NCI-H2029 (cell line): ENCODE results near the gene PPM1G.

Experiments
- DNase-seq: peaks from one replicate; lab custom pipeline; 2025; lab: John Stamatoyannopoulos, UW

PPM1G gene

GRCh38 chr2:27412419-27413152, 3.2 kb upstream of the PPM1G start:
- DNase-seq, result no peak

DNA sequence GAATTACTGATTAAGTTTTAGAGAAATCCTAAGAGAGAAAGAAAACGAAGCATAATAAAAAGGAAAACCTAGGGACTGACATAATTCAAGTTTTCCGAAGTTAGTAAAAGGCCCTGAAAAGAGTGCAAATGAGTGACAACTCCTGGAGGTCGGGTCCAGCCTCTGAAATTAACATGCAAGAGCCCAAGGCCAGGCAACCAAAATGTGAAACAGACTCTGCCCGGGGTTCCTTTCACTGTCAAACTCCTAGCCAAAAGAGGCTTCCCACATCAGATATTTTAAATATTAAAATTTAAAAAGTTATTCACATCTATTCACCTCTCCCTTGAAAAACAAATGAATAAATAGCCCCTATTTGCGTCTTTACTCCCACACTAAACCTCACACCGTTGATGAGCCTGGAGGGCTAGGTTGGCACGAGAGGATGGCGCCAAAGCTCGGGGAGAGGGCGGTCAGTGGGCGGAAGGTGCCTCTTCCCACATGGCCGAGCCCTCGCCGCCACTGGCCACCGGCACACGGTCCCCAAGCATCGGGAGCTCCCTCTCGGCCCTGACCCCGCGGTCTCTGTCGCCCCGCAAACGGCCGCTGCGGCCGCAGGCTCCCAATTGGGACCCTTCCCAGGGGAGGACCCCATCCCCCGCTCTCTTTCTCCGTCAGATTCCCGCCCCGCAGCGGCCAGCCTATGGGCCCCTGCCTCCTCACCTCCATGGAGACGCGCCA, 630 bp downstream of the PPM1G start:
- no peak for DNase-seq

DNA sequence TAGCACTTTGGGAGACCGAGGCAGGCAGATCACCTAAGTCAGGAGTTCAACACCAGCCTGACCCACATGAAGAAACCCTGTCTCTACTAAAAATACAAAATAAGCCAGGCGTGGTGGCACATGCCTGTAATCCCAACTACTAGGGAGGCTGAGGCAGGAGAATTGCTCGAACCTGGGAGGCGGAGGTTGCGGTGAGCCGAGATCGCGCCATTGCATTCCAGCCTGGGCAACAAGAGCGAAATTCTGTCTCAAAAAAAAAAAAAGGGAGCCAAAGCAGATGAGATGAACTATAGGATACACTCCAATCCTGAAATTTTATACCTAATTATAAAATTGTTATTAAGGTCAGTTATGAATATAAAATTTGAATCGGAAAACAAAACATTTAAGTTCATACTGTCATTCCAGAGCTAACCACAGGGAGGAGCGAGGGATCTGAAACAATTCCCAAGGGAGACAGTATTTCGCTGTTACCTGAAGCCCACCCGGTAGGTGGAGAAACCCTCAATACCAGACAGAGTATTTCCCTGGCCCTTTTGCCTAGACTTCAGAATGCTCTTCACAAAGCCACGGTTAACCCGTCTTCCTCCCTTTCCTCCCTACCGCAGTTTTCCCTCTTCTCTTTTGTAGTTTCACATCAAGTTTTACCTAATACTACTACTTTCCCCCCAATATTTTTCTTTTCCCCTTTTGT, 1.4 kb downstream of the PPM1G start:
- DNase-seq, result peak; percentile 37

GRCh38 chr2:27400348-27401135, 8.8 kb downstream of the PPM1G start:
- no peak for DNase-seq

DNA sequence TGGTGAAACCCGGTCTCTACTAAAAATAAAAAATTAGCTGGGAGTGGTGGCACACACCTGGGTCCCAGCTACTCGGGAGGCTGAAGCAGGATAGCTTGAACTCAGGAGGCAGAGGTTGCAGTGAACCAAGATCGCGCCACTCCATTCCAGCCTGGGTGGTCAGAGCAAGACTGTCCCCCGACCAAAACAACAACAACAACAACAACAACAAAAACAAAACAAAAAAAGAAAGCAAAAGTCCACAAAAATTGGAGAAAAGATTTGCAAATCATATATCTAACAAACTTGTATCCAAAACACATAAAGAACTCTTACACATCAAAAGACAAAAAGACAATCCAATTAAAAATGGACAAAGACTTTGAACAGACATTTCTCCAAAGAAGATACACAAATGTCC, 10.4 kb downstream of the PPM1G start:
- DNase-seq, result no peak

GRCh38 chr2:27393225-27393624, 16.2 kb downstream of the PPM1G start:
- DNase-seq, result no peak

GRCh38 chr2:27390822-27391679, 18.3 kb downstream of the PPM1G start:
- DNase-seq, result no peak

DNA sequence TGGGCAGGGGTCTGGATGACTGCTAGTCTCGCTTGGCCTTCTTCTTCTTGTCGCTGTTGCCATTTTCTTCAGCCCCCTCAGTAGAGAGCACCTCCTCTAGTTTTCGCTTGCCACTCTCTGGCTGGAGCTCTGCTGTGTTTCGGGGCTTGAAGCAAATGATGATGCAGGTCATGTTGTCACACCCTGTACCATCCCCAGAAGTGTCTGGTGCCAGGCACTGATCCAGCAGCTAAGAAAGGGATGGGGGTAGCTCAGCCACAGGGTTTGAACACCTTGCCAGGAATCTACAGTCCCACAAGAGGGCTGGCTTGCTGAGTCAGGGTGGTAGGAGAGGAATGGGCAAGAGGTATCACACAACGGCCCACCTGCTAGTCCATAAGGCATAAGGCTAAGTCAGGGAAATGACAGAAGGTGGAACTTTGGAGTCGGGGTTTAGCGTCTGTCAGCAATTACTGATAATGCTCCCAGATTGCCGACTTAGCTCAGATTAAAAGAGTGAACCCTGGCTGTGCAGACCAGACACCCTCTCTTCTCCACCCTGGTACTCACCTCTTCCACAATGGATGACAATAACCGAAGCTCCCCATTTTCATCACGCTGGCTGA, 27.7 kb downstream of the PPM1G start:
- DNase-seq, result no peak

GRCh38 chr2:27380626-27381545, 28.5 kb downstream of the PPM1G start, which contains the start of gene ZNF513:
Gene ZNF513, minus strand, starts transcription at chr2:27380734. Its CDS starts 208 bp downstream, at chr2:27380526.
- DNase-seq, result peak; percentile 94

- DNase-seq, result peak; percentile 33
These were observed 29.4 kb downstream of the PPM1G start for GRCh38 chr2:27379836-27380625.

- no peak for DNase-seq
These were observed 30.0 kb downstream of the PPM1G start for GRCh38 chr2:27379383-27379835.

DNA sequence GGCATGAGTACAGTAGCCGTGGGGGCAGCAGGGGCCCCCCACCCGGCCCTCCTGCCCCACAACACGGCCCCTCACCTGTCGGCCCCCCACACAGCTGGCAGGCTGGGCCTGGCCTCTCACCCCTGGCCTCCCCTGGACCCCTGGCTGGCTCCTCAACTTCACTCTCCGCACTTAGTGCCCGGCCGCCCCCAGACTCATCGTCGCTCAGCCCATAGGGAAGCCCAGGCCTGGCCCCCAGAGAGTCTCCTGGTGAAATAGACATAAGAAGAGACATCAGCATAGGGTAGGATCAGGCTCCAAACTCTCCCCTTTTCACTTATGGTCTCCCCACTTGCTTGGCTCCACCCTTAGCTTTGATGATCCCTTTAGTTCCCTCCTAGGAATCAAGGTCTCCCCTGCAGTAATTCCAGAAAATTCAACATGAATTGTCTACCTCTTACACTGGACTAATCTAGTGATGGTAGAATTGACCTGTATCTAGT, 30.5 kb downstream of the PPM1G start:
- no peak for DNase-seq

DNA sequence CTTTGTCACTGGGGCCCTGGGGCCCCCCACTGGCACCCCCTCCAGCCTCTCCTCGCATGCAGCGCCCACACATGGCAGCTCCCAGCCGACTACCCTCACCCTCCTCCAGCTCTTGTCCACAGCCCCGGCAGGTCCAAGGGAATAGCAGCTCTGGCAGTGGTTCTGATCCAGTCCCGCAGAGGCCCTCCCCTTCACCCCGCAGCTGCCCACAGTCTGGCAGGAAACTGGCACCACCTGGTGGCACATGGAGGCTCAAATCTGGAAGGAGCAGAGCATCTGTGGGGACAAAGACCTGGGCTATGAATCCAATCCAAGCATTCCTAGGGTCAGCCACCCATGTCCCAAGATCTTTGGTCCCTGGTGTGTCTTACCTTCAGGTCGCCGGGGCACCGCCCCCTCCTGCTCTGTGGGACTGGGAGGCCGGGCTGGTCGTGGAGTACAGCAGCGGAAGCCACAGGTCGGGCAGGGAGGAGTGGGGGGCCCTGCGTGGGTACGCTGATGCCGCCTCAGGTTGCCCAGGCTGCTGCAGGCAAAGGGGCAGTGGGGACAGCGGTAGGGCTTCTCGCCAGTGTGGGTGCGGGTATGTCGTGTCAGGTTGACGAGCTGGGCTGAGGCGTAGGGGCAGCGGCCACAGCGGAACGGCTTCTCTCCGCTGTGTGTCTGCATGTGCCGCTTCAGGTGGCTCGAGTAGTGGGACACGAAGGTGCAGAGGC, 31.1 kb downstream of the PPM1G start:
- DNase-seq, result no peak

DNA sequence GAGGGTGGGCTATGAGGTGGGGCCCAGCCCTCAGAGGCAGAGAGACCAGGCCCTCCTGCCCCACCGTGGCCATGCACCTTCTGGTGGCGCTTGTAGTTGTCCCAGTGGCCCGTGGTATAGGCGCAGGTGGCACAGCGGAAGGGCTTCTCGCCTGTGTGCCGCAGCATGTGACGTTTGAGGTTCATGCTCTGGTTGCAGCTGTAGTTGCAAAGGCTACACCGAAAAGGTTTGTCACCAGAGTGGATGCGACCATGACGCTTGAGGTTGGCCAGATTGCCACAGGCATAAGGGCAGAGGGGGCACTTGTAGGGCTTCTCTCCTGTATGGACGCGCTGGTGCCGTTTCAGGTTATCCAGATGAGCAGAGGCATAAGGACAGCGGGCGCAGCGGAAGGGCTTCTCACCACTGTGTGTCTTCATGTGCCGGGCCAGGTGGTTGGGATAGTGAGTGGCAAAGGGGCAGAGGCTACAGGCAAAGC, 31.7 kb downstream of the PPM1G start:
- DNase-seq, result no peak

- DNase-seq, result no peak
These were observed 32.3 kb downstream of the PPM1G start for GRCh38 chr2:27376866-27377617.

GRCh38 chr2:27376151-27376865, 33.1 kb downstream of the PPM1G start:
- no peak for DNase-seq
